NB4 (cell line): ENCODE results near the gene TIMM10.

Experiments
- DNase-seq: peaks from one replicate; pipeline ENCODE4 v3.0.0; 2010; ENCODE audit warnings: low read depth
- H3K4me3 ChIP-seq: one replicate; pipeline ENCODE4 v1.5.1; 2011; ENCODE audit warnings: mild to moderate bottlenecking, low read depth, low read length, moderate library complexity
- CTCF ChIP-seq: IDR thresholded peaks from one replicate; pipeline ENCODE4 v1.5.1; 2012; ENCODE audit warnings: low read depth, low read length
- MAX ChIP-seq: IDR thresholded peaks from 2 replicates; pipeline ENCODE4 v1.6.1; 2011; ENCODE audit warnings: low read depth, low read length
- MYC ChIP-seq: IDR thresholded peaks from 2 replicates; pipeline ENCODE4 v1.6.1; 2011; ENCODE audit warnings: low read depth, low read length
- POLR2A ChIP-seq: IDR thresholded peaks from 2 replicates; pipeline ENCODE4 v1.6.1; 2011; ENCODE audit warnings: mild to moderate bottlenecking; ENCODE audit not compliant: insufficient read length; ENCODE audit errors: extremely low read depth

The TIMM10 gene

GRCh38 chr11:57514538-57515331 is 15.8 kb downstream of the TIMM10 start:
- TF ChIP-seq POLR2A (no peak), CTCF (no peak), MYC (peak; percentile 77), MAX (peak; percentile 85)
- DNase-seq, result peak; percentile 84
- peak overlapping the region; percentile 91 for H3K4me3 ChIP-seq

GRCh38 chr11:57513911-57514537 is 16.5 kb downstream of the TIMM10 start:
- TF ChIP-seq CTCF, result no peak
- peak; percentile 67 for TF ChIP-seq MAX
- no peak; the same call in 1 of the 2 replicates for TF ChIP-seq MYC
- peak; percentile 84 for DNase-seq
- H3K4me3 ChIP-seq, result peak overlapping the region; percentile 91

GRCh38 chr11:57513452-57513795 is 17.1 kb downstream of the TIMM10 start:
- peak; percentile 62 for DNase-seq
- TF ChIP-seq POLR2A (no peak), CTCF (no peak), MAX (no peak), MYC (no peak)
- peak overlapping the region; percentile 91 for H3K4me3 ChIP-seq

GRCh38 chr11:57512646-57513451 is 17.7 kb downstream of the TIMM10 start:
- TF ChIP-seq MYC (no peak), MAX (no peak), CTCF (no peak), POLR2A (no peak)
- no peak for DNase-seq
- H3K4me3 ChIP-seq, result peak overlapping the region; percentile 91

GRCh38 chr11:57511741-57512430 is 18.7 kb downstream of the TIMM10 start:
- peak; percentile 42 for DNase-seq
- peak overlapping the region; percentile 21 for H3K4me3 ChIP-seq
- no peak for TF ChIP-seq CTCF
- no peak for TF ChIP-seq MYC
- TF ChIP-seq MAX, result no peak
- TF ChIP-seq POLR2A, result no peak
